ENCODE results near the gene FSD2. TPM values are rescaled to one million over a fixed set of nuclear protein-coding genes. Genes with fewer than 3 reads are reported as not detected.

Gene FSD2
- total RNA-seq, 1 donor from 2014 or later: 0.13 TPM

GRCh38 chr15:82803793-82804574 lies 1.9 kb downstream of the FSD2 start:
- Histone ChIP-seq H3K27me3 (ENCODE audit: control insufficient read depth, insufficient read depth, low read length) (no peaks in the 10 kb centered on the region), H3K4me3 (ENCODE audit: low read depth, low read length) (no peak overlapping the region), H3K36me3 (ENCODE audit: control insufficient read depth, insufficient read depth, low read length) (no peaks in the 10 kb centered on the region)
- TF ChIP-seq CTCF (IDR thresholded peaks at IDR 0.05; ENCODE audit: insufficient read depth, low read length, poor library complexity, severe bottlenecking): no peak
- DNase-seq (ENCODE audit: low read depth): no peak

- DNase-seq (ENCODE audit: low read depth): no peak
- Histone ChIP-seq H3K36me3 (ENCODE audit: control insufficient read depth, insufficient read depth, low read length) (no peaks in the 10 kb centered on the region), H3K27me3 (ENCODE audit: control insufficient read depth, insufficient read depth, low read length) (no peaks in the 10 kb centered on the region), H3K4me3 (ENCODE audit: low read depth, low read length) (no peak overlapping the region)
- TF ChIP-seq CTCF (IDR thresholded peaks at IDR 0.05; ENCODE audit: insufficient read depth, low read length, poor library complexity, severe bottlenecking): no peak
Measured at GRCh38 chr15:82802497-82802896, 3.4 kb downstream of the FSD2 start.

GRCh38 chr15:82799183-82799841 lies 6.6 kb downstream of the FSD2 start:
- Histone ChIP-seq H3K27me3 (ENCODE audit: control insufficient read depth, insufficient read depth, low read length) (no peaks in the 10 kb centered on the region), H3K36me3 (ENCODE audit: control insufficient read depth, insufficient read depth, low read length) (no peaks in the 10 kb centered on the region), H3K4me3 (ENCODE audit: low read depth, low read length) (no peak overlapping the region)
- TF ChIP-seq CTCF (IDR thresholded peaks at IDR 0.05; ENCODE audit: insufficient read depth, low read length, poor library complexity, severe bottlenecking): no peak
- no peak for DNase-seq (ENCODE audit: low read depth)

GRCh38 chr15:82798531-82799166 lies 7.2 kb downstream of the FSD2 start:
- no peak for DNase-seq (ENCODE audit: low read depth)

GRCh38 chr15:82798104-82798503 lies 7.8 kb downstream of the FSD2 start:
- no peak for DNase-seq (ENCODE audit: low read depth)
- Histone ChIP-seq H3K4me3 (ENCODE audit: low read depth, low read length) (no peak overlapping the region), H3K27me3 (ENCODE audit: control insufficient read depth, insufficient read depth, low read length) (no peaks in the 10 kb centered on the region), H3K36me3 (ENCODE audit: control insufficient read depth, insufficient read depth, low read length) (no peaks in the 10 kb centered on the region)
- TF ChIP-seq CTCF (IDR thresholded peaks at IDR 0.05; ENCODE audit: insufficient read depth, low read length, poor library complexity, severe bottlenecking): no peak

More at GRCh38 chr15:82798531-82799166, 7.2 kb downstream of the FSD2 start:
- no peak for TF ChIP-seq CTCF (IDR thresholded peaks at IDR 0.05; ENCODE audit: insufficient read depth, low read length, poor library complexity, severe bottlenecking)
- H3K4me3 ChIP-seq (ENCODE audit: low read depth, low read length): no peak overlapping the region
- no peaks in the 10 kb centered on the region for H3K36me3 ChIP-seq (ENCODE audit: control insufficient read depth, insufficient read depth, low read length)
- no peaks in the 10 kb centered on the region for H3K27me3 ChIP-seq (ENCODE audit: control insufficient read depth, insufficient read depth, low read length)

Data from kidney epithelial cell (primary cell).